PFSK-1 (cell line): ENCODE data around the gene EPAS1.

Experiments used
- FOXP2 ChIP-seq: optimal IDR thresholded peaks from 2 replicates; pipeline ENCODE3; 2011; ENCODE audit warnings: borderline replicate concordance, control low read depth, inconsistent platforms; ENCODE audit not compliant: insufficient read depth; ENCODE audit errors: extremely low read length, extremely low read depth
- POLR2AphosphoS5 ChIP-seq: IDR thresholded peaks from 2 replicates; pipeline ENCODE4 v1.6.1; 2012; ENCODE audit warnings: low read depth, mild to moderate bottlenecking, control low read depth, low read length, moderate library complexity
- REST ChIP-seq, 2 experiments: IDR thresholded peaks; 2 replicates each; pipeline versions ENCODE4 v1.6.1 to v1.8.0; 2011 to 2012; ENCODE audit warnings: low read depth in 2 of 2, low read length in 2 of 2, control low read depth in 1 of 2, inconsistent platforms in 1 of 2, mild to moderate bottlenecking in 1 of 2, moderate library complexity in 1 of 2; ENCODE audit not compliant: insufficient read depth in 1 of 2
- SIN3A ChIP-seq: IDR thresholded peaks from 2 replicates; pipeline ENCODE4 v1.6.1; 2012; ENCODE audit warnings: mild to moderate bottlenecking, low read length, moderate library complexity, borderline replicate concordance; ENCODE audit not compliant: insufficient read depth
- TAF1 ChIP-seq: IDR thresholded peaks from 2 replicates; pipeline ENCODE4 v1.6.1; 2012; ENCODE audit warnings: low read length, control low read depth, borderline replicate concordance; ENCODE audit not compliant: insufficient read depth

EPAS1 gene

GRCh38 chr2:46308629-46309028 is 11.4 kb downstream of the EPAS1 start:
- TF ChIP-seq REST (IDR thresholded peaks at IDR 0.05; ENCODE audit: insufficient read depth in 1 of 2, low read depth in 2 of 2, low read length in 2 of 2) (no peak), SIN3A (no peak), POLR2AphosphoS5 (no peak), TAF1 (no peak), FOXP2 (no peak)

- TF ChIP-seq POLR2AphosphoS5 (no peak), SIN3A (no peak), TAF1 (no peak)
These were observed 12.1 kb downstream of the EPAS1 start for GRCh38 chr2:46309052-46309953.

DNA sequence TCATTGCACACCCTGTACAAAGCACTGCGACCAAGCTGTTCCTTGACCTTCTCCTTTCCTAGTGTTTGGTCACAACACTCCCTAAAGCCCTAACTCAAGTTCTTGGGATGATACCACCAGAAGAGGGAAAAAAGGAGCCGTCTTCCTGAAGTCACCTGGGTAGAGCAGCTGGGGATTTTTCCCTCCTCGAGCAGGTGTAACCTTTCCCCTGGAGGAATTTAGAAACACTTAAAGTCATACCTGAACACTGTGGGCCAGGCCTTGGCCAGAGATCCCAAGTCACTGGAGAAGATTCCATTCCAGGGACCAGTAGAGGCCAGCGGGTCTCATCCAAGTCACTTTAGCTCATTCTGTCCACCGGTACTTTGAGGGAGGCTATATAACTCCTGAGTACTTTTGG is 13.2 kb downstream of the EPAS1 start:
- TF ChIP-seq FOXP2 (no peak), SIN3A (no peak), TAF1 (no peak), REST (IDR thresholded peaks at IDR 0.05; ENCODE audit: insufficient read depth in 1 of 2, low read depth in 2 of 2, low read length in 2 of 2) (no peak), POLR2AphosphoS5 (no peak)

DNA sequence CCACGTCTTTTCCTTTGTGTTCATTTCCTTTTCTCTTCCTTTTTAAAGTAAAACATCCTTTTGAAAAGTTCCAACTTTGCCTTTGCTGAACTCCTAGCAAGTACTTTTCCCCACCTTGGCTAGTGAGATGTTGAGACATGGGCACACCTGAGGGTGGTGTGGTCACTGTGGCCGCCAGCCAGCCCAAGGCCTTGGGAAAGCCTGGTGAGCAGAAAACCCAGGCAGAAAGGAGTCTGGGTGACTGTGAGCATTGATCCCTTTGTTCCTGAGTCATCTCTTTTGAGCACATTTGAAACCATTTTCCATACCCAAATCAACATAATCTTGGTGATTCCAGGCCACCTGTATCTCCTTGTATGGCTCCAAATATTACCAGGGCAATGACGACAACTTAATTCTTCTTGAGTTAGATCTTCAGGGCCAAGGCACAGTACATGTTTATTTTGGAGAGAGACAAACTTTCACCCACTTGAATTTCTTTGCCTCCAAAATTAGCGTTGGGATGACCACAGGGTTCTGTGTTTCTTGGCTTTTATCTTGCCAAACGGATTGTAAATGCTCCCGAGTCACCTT is 14.5 kb downstream of the EPAS1 start:
- TF ChIP-seq FOXP2 (no peak), TAF1 (no peak), SIN3A (no peak), POLR2AphosphoS5 (no peak), REST (IDR thresholded peaks at IDR 0.05; ENCODE audit: insufficient read depth in 1 of 2, low read depth in 2 of 2, low read length in 2 of 2) (no peak)

DNA sequence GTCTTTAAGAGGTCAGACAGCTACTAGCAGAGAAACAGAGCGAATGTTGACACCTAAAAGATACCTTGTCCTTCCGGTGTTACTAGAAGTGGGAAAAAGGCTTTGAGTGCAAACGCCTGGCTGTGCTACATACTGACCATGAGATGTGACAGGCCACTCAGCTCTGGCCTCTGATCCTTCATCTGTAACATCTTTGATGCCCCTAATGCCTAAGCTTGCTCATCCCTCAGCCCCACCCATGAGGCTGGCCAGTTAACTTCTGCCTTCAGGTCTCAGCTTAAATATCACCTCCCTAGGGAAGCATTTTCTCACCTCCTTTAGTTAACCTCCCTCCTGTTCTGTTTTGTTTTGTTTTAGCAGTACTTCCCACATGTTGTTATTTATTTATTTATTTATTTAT is 15.9 kb downstream of the EPAS1 start:
- TF ChIP-seq TAF1 (no peak), POLR2AphosphoS5 (no peak), REST (IDR thresholded peaks at IDR 0.05; ENCODE audit: insufficient read depth in 1 of 2, low read depth in 2 of 2, low read length in 2 of 2) (no peak), FOXP2 (no peak), SIN3A (no peak)
